ENCODE results near the gene RPS24. TPM values are rescaled to one million over a fixed set of nuclear protein-coding genes. Genes with fewer than 3 reads are reported as not detected.
"Not testable (repeated sequence)": the region's sequence is repeated elsewhere in the genome, so short reads cannot be mapped to it uniquely, and the experiment has no call there.

Gene RPS24
- total RNA-seq, 1 donor from 2014 or later, result 1,331 TPM

DNA sequence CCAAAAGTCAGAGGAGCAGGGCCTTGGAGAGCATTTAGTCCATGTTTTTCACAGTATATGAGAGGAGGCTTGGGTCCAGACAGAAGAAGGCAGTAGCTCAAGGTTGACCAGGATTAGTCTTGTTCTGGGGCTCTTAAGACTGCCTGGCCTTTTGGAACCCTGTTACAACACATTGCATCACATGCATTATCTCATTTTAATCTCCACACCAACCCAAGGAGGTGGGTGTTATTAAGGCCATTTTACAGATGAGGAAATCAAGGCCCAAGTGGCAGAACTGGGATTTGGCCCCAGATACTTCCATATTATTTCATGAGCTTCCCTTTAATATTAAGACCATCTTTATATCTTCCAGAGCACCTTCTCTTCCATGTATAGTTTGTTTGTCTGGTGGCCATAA lies 38.8 kb downstream of the RPS24 start:
- no peak overlapping the region for H3K4me3 Mint-ChIP-seq (ENCODE audit: unreplicated experiment)
- Histone ChIP-seq H3K36me3 (ENCODE audit: insufficient read depth, low read length) (no peaks in the 10 kb centered on the region), H3K27ac (ENCODE audit: low read depth, low read length) (no peak overlapping the region), H3K79me2 (ENCODE audit: insufficient read depth, low read length) (no peaks in the 10 kb centered on the region), H2AFZ (ENCODE audit: low read depth, low read length) (no peak overlapping the region), H3K4me2 (ENCODE audit: low read length) (no peak overlapping the region), H3K9ac (ENCODE audit: low read length) (no peak overlapping the region), H3K27me3 (ENCODE audit: insufficient read depth, low read length) (no peaks in the 10 kb centered on the region), H3K9me3 (ENCODE audit: insufficient read depth, low read depth, low read length) (no peaks in the 10 kb centered on the region), H3K4me3 (ENCODE audit: insufficient read depth, low read depth, low read length) (no peak overlapping the region), H3K4me1 (ENCODE audit: insufficient read depth, low read length) (no peaks in the 10 kb centered on the region), H4K20me1 (ENCODE audit: insufficient read depth, low read length) (no peaks in the 10 kb centered on the region)
- peaks cover 16% of the 10 kb centered on the region for H3K27me3 Mint-ChIP-seq (ENCODE audit: low read depth, unreplicated experiment)
- H3K4me1 Mint-ChIP-seq (ENCODE audit: low read depth, unreplicated experiment), result no peaks in the 10 kb centered on the region
- peaks cover 4% of the 10 kb centered on the region for H3K36me3 Mint-ChIP-seq (ENCODE audit: low read depth, unreplicated experiment)
- H3K27ac Mint-ChIP-seq (ENCODE audit: unreplicated experiment), result no peak overlapping the region
- TF ChIP-seq, protein P1, sequence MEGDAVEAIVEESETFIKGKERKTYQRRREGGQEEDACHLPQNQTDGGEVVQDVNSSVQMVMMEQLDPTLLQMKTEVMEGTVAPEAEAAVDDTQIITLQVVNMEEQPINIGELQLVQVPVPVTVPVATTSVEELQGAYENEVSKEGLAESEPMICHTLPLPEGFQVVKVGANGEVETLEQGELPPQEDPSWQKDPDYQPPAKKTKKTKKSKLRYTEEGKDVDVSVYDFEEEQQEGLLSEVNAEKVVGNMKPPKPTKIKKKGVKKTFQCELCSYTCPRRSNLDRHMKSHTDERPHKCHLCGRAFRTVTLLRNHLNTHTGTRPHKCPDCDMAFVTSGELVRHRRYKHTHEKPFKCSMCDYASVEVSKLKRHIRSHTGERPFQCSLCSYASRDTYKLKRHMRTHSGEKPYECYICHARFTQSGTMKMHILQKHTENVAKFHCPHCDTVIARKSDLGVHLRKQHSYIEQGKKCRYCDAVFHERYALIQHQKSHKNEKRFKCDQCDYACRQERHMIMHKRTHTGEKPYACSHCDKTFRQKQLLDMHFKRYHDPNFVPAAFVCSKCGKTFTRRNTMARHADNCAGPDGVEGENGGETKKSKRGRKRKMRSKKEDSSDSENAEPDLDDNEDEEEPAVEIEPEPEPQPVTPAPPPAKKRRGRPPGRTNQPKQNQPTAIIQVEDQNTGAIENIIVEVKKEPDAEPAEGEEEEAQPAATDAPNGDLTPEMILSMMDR (IDR thresholded peaks at IDR 0.05; ENCODE audit: insufficient read depth, low read depth, low read length), result no peak
- TF ChIP-seq EZH2 (IDR thresholded peaks at IDR 0.05; ENCODE audit: insufficient read depth, low read length), result no peak
- H3K9me3 Mint-ChIP-seq (ENCODE audit: unreplicated experiment), result peaks cover 21% of the 10 kb centered on the region
- DNase-seq (ENCODE audit: low read depth) (no peak), FAIRE-seq (no peak)

DNA sequence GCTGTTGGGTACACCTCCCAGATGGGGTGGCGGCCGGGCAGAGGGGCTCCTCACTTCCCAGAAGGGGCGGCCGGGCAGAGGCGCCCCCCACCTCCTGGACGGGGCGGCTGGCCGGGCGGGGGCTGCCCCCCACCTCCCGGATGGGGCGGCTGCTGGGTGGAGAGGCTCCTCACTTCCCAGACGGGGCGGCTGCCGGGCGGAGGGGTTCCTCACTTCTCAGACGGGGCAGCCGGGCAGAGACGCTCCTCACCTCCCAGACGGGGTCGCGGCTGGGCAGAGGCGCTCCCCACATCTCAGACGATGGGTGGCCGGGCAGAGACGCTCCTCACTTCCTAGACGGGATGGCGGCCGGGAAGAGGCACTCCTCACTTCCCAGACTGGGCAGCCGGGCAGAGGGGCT lies 42.1 kb downstream of the RPS24 start:
- not testable (repeated sequence) for H3K27ac ChIP-seq (ENCODE audit: low read depth, low read length); H2AFZ ChIP-seq (ENCODE audit: low read depth, low read length); H3K4me3 ChIP-seq (ENCODE audit: insufficient read depth, low read depth, low read length); H3K36me3 Mint-ChIP-seq (ENCODE audit: low read depth, unreplicated experiment); H3K27me3 ChIP-seq (ENCODE audit: insufficient read depth, low read length); H3K79me2 ChIP-seq (ENCODE audit: insufficient read depth, low read length); H3K36me3 ChIP-seq (ENCODE audit: insufficient read depth, low read length); H3K9me3 ChIP-seq (ENCODE audit: insufficient read depth, low read depth, low read length); H3K27ac Mint-ChIP-seq (ENCODE audit: unreplicated experiment); H3K4me3 Mint-ChIP-seq (ENCODE audit: unreplicated experiment); H3K4me2 ChIP-seq (ENCODE audit: low read length); H3K4me1 Mint-ChIP-seq (ENCODE audit: low read depth, unreplicated experiment); H3K4me1 ChIP-seq (ENCODE audit: insufficient read depth, low read length); FAIRE-seq; H3K9ac ChIP-seq (ENCODE audit: low read length); H4K20me1 ChIP-seq (ENCODE audit: insufficient read depth, low read length); DNase-seq (ENCODE audit: low read depth)
- H3K27me3 Mint-ChIP-seq (ENCODE audit: low read depth, unreplicated experiment), result peaks cover 23% of the 10 kb centered on the region
- H3K9me3 Mint-ChIP-seq (ENCODE audit: unreplicated experiment), result peaks cover 22% of the 10 kb centered on the region

DNA sequence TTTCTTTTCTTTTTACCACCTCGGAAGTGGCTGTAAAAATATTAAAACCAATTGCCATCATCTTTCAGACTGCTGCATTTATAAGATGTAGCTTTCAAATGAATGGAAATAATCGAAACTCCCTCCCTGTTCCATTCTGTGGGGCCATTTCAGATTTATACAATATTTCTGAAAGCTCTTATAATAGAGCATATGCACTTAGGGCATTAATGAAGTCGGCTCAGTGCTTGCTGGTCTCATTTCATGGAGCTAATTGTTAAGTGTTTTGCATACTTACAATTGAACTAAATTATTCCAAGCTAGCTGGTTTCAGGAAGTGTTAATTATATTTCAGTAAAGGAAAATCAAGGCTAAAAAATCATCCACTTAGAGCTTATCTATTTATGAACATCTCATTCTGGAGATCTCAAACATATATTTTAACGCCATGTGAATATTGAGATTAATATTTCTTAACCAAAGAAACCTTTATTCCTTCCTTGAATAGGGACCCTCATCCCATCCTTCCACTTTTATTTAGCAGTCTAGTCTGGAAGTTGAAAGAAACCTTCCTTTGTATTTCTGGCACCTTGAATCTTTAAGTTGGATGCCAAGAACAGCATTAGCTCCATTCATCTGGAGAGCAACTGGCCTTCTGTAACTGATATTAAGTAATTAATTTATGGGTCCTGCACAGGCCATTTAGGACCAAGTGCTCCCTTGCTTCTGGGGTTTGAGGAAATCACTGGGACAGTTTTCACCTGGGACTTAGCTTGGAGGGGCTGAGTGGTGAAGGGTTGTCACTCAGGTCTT lies 45.1 kb downstream of the RPS24 start:
- no peak overlapping the region for H3K4me3 ChIP-seq (ENCODE audit: insufficient read depth, low read depth, low read length)
- H3K27ac ChIP-seq (ENCODE audit: low read depth, low read length), result no peak overlapping the region
- TF ChIP-seq, protein P1 (IDR thresholded peaks at IDR 0.05; ENCODE audit: insufficient read depth, low read depth, low read length), result no peak
- TF ChIP-seq EZH2 (IDR thresholded peaks at IDR 0.05; ENCODE audit: insufficient read depth, low read length), result no peak
- H2AFZ ChIP-seq (ENCODE audit: low read depth, low read length), result no peak overlapping the region
- Mint-ChIP-seq H3K9me3 (ENCODE audit: unreplicated experiment) (peaks cover 18% of the 10 kb centered on the region), H3K4me3 (ENCODE audit: unreplicated experiment) (no peak overlapping the region), H3K27me3 (ENCODE audit: low read depth, unreplicated experiment) (peaks cover 24% of the 10 kb centered on the region), H3K4me1 (ENCODE audit: low read depth, unreplicated experiment) (no peaks in the 10 kb centered on the region), H3K36me3 (ENCODE audit: low read depth, unreplicated experiment) (no peaks in the 10 kb centered on the region), H3K27ac (ENCODE audit: unreplicated experiment) (no peak overlapping the region)
- H3K79me2 ChIP-seq (ENCODE audit: insufficient read depth, low read length), result no peaks in the 10 kb centered on the region
- H3K4me1 ChIP-seq (ENCODE audit: insufficient read depth, low read length), result no peaks in the 10 kb centered on the region
- no peaks in the 10 kb centered on the region for H3K36me3 ChIP-seq (ENCODE audit: insufficient read depth, low read length)
- H3K4me2 ChIP-seq (ENCODE audit: low read length), result no peak overlapping the region
- DNase-seq (ENCODE audit: low read depth) (no peak), FAIRE-seq (no peak)
- no peaks in the 10 kb centered on the region for H3K9me3 ChIP-seq (ENCODE audit: insufficient read depth, low read depth, low read length)
- H3K9ac ChIP-seq (ENCODE audit: low read length), result no peak overlapping the region
- H4K20me1 ChIP-seq (ENCODE audit: insufficient read depth, low read length), result no peaks in the 10 kb centered on the region
- peaks cover 4% of the 10 kb centered on the region for H3K27me3 ChIP-seq (ENCODE audit: insufficient read depth, low read length)
